Iris pigment epithelial cell (primary cell): ENCODE measurements around the gene OSBPL3.
A peak's percentile ranks its signal among the peaks of the same experiment; 100 is the strongest.
"Not testable (repeated sequence)": the region's sequence is repeated elsewhere in the genome, so short reads cannot be mapped to it uniquely, and the experiment has no call there.

Experiments used
- DNase-seq: peaks from one replicate; pipeline ENCODE4 v3.0.0-alpha.2; 2011; ENCODE audit warnings: low read depth

Gene OSBPL3

DNA sequence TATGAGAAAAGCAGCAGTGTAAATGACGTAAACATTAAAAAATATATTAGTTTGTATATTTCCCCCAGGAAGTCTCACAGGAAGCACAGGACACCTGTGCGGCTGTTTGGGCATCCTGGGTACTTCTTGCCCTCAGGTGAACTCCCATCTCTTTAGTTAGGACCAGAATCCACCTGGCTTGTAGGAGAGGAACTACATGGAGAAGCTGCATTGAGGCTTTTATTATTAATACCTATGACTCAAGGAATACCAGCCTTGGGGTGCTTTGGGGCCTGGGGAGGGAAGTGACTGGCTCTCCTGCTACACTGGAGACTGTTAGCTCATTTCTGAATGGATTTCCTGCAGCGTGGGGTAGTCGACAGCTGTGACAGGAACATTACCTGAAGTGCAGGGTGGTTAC lies 182.7 kb downstream of the OSBPL3 start:
- no peak for DNase-seq

DNA sequence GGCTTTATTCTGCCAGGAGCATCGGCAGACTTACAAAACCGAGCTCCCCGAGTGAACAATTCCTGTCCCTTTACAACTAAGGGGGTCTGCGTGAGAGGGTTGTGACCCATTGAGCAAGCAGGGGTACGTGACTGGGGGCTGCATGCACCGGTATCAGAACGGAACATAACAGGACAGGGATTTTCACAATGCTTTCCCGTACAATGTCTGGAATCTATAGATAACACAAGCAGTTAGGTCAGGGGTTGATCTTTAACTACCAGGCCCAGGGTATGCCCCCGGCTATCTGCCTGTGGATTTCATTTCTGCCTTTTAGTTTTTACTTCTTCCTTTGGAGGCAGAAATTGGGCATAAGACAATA lies 184.6 kb downstream of the OSBPL3 start:
- no peak for DNase-seq

DNA sequence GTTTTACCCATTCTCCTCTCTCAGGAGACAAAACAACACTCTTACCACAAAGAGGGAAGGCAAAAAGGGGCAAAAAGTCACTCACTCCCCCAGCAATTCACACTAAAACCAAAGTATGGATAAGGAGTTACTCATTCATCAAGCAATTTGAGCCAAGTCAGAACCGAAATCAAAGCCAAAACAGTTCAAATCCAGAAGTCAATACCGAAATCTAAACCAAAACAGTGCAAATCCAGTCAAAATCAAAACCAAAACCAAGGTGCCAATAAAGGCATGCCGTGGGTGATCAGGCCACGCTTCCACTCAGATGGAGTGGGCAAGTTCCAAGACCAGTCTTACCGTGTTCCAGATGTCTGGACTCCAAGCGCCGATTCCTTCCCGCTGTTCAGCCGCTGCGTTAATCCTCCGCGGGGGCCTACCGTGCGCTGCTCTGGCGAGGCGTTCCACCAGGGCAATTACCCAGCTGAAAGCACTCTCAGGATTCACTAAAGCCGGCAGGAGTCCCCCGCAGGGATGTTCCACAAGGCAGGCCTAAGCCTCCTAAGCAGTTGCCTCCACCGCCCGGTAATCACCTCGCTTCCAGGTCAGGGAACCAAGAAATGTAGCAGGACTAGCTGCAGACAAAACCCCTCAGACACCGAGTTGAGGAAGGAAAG lies 185.1 kb downstream of the OSBPL3 start:
- not testable (repeated sequence) for DNase-seq

DNA sequence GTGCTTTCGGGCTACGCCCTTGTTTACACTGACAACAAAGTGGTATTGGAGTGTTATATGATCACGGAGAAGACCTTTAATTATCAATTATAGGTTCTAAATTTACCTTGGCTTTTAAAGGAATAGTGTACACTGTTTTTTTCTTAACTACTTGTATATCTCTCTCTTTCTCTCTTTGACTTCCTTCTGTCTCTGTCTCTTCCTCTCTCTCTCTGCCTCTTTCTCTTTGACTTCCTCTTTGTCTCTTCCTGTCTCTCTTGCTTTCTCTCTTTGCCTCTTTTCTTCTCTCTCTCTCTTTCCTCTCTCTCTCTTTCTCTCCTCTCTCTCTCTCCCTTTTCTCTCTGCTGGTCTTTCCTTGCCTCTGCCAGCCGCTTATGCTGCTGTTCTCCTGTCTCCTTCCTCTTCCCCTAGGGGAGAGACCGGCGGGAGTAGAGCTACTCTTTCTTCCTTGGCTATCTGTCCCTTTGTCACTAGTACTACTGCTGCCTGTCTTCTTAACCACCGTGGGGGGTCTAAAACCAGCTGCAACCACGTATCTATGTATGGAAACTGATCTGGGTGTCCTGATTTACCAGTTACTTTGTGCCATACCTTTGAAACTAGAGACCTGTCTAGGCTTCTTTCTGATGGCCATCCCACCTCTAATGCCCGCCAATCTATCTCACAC lies 185.9 kb downstream of the OSBPL3 start:
- DNase-seq = no peak

DNA sequence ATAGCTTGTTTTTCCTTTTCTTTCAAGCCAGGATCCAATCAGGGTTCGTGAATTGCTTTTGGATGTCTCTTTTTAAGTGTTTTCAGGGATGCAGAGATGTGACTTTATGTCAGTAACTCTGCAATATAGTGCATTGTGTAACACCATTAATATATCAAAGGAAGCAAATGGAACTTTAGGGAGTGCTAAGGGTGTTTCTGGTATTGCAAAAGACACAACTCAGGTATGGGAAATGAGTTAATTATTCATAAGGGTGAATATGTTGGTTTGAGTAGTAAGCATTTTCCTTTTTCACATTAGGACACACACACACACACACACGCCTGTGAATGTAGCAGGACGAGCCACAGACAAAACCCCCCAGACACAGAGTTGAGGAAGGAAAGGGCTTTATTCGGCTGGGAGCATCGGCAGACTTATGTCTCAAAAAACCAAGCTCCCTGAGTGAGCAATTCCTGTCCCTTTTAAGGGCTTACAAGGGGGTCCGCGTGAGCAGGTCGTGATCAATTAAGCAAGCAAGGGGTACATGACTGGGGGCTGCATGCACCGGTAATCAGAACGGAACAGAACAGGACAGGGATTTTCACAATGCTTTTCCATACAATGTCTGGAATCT lies 190.9 kb downstream of the OSBPL3 start:
- DNase-seq = no peak

DNA sequence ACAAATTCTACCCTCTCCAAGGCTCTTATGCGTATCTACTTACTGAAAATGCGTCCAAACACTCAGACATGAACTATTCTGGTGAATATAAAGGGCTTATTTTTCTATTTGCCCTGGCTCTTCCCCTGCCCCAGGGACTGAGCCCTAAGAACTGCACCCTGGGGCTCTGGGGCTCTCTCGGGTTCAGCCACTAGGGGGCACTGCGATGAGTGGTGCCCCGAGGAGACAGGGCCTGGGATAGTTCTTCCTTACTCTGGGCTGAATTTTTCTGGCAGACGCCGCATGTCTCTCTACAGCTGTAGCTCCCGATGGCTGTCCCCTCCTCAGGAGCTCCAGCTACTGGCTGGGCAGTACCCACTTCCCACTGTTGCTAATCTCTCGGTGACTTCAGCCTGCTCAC lies 191.9 kb downstream of the OSBPL3 start:
- DNase-seq = no peak

DNA sequence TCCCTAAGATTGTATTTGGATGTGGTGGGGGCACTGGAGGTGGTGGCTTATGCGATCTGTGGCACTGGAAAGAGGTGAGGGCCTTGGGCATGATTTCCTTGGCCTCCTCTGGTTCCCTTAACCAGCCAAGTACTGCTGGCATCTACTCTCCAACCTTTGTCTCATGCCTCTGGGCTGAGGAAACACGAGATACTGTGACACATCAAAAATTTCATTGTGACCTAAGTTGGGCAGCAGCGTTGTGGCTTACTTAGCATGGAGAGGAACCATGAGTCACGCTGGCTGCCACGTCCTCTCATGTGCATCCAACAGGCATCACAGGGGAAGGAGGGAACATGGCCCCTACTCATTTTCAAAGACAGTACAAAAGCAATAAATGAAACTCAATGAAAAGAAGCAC lies 193.0 kb downstream of the OSBPL3 start:
- DNase-seq = peak; percentile 96

DNA sequence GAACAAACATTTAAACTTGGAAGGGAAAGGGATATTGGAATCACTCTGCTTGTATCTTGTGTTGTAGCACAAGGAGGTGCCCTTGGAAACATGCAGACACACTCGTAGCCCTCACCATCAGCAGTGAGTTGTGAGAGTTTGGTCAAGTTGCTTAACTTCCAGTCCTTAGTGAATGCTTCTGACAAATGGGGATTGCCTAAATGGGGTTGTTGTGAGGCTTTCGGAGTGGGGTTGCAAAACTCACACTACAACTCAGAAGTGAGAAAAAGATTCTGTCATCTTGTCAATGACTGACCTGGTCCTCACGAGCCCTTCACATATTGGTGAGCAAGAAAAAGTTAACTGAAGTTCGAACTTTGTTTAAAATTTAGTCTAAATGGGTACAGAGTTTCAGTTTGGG lies 193.7 kb downstream of the OSBPL3 start:
- DNase-seq = no peak

DNA sequence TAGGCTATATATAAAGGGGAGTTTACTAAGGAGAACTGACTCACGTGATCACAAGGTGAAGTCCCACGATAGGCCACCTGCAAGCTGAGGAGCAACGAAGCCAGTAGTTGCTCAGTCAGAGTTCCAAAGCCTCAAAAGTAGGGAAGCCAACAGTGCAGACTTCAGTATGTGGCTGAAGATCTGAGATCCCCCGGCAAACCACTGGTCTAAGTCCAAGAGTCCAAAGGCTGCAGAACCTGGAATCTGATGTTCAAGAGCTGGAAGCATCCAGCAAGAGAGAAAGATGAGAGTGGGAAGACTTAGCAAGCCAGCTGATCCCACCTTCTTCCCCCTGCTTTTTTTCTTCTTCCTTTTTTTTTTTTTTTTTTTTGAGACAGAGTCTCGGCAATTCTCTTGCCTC lies 195.7 kb downstream of the OSBPL3 start:
- no peak for DNase-seq

DNA sequence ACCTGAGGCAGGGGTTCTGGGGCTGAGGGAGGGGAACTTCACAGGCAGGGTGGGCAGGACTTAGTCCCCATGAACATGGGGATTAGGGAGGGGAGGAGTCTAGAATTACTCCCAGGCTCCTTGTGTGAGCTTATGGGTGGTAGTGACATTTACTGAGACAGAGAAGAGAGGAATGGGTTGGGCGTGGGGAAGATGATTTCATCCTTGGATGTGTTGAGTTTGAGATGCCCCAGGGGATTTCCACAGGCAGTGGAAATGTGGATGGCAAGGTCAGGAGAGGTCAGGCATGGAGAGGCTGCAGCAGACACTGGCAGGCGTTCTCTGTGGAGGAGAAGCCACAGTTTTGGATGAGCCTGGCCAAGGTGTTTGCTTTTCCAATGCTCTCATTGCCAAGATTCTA lies 196.3 kb downstream of the OSBPL3 start:
- DNase-seq = no peak

DNA sequence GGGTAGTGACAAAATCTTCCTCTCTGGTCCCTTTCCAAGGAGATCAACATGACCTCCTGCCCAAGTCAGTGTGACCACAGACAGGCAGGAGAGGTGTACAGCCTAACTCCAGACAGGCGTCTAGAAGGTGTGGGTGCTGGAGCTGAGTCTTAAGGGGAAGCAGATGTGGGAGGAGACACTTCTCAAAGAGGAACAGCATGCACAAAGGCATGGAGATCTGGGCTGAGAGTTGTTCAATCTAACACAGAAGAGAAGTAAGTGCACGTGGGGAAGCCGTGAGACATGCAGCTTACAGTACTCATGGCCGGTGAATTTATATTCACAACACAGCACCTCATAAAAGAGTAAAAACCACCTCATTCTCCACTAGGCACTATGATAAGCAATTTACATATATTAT lies 198.9 kb downstream of the OSBPL3 start:
- DNase-seq = no peak

DNA sequence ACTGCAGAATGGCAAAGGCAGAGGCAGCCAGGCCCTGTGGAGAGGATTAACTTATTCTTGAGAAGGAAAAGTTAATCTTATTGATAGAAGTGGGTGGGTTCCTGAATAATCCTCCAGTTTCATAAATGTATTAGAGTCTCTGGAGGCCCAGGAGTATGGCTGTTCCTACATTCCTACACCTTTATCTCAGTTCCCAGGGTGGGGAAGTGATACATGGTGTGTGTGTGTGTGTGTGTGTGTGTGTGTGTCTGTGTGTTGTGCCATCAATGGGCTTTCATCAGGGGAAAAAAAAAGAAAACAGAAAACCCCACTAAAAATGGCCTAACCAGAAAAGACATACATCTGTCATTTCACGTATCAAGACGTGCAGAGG lies 200.7 kb downstream of the OSBPL3 start:
- DNase-seq = no peak

DNA sequence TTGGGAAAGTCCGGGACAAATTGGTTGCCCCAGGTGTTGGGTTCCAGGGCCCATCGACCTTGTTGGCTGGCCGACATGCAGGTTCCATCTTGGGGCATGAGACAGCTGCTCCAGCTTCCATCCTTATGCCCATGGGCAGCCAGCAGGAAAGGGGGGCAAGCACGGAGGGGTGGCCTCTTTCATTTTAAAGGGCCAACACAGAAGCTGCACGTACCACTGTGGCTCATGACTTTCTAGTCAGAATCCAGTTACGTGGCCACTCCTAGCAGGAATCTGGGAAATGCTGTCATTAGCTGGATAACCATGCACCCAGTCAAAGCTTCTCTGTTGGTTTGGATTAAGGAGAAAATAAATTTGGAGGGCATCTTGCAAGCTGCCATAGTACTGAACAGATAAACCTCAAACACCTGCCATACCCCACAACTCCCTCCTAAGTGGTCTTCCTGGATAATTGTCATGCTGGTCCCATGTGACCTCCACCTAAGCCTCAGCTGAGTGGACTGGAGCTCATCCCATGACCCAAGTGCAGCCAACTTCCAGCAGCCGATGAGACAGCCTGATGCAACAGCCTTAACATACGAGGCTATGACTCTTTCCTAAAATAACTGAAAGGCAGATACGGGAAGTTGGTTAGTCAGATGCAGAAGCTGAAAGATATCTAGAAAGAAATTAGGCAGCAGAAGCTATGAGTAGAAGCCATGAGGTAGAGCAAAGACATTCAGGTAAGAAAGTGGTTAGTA lies 201.3 kb downstream of the OSBPL3 start:
- DNase-seq = peak; percentile 90

DNA sequence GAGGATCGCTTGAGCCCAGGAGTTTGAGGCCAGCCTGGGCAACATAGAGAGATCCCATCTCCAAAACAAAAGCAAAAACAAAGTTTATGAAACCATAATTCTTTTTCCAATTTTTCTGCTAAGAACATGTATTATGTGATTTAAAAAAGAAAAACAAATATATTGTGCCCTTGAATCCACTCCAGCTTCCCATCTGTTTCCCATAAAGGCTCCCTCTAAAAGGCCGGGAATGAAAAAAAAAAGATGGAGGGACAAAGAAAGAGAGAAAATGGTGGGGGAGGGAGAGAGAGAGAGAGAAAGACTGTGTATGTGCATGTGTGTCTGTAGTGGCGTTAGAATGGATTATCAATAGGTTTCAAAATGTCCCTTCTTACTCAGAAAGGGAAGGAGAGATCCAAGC lies 202.2 kb downstream of the OSBPL3 start:
- DNase-seq = no peak

DNA sequence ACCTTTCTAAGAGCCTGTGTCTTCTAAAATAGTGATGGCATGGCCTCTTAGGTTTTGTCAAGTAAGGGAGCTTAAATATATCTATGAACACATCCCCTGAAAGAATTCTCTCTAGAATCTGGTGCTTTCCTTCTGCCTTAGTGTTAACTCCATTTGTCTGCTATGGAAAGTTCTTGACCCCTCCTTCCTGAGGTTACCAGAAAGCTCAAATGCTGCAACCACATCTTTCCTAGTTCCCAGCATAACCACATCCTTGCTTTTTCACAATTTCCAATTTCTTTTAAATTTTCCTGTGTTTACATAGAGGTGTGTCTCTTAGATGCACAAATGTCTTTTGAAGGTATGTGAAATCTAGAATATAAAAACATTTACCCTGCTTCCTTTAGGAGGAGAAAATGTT lies 206.3 kb downstream of the OSBPL3 start:
- DNase-seq = no peak

DNA sequence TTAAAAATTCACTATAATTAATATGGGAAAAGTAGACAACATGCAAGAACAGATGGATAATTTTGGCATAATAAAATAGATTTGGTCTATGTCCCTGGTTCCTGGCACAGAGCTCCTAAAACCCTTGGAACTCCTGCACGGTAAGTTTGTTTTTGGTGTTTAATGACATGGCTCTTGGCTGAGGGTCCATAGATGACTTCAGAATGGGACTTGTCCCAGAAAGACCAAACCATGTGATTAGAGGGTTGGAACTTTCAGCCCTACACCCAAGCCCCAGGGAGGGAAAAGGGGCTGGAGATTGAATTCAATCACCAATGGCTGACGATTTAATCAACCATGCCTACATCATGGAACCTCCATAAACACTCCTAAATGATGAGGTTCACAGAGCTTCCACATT lies 210.1 kb downstream of the OSBPL3 start:
- DNase-seq = no peak

DNA sequence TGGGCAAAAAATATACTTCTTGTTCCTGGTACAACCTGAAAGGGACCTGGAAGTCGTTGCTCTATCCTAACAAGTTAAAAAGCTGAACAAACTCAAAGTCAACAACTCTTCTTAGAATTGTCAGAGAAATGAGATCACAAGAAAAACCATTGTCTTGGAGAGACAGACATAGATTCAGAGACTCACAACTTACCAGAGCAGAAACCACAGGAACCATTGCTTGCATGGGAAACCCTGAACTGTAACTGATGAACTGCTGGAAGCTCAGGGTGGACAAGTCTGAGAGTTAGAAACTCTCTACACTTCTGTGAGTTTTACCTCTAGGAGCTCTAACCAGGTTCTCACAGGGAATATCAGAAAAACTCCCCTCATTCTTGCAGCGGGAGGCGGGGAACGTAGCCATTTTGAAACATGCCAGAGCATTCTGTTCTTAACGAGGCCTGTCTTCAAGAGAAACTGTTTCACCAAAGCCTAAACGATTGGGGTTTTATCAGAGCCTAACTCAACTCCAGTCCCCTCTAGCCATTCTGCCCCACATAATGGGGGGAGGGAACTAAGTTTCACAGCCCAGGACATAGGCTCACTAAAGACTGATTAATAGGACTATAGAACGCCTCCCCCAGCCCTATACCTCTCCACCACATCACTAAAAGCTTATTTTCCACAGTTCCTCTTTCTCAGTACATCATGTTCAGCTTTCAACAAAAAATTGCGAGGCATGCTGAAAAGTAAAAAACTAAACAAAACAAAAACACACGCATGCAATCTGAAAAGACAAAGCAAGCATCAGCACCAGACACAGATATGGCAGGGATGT lies 210.8 kb downstream of the OSBPL3 start:
- DNase-seq = no peak

DNA sequence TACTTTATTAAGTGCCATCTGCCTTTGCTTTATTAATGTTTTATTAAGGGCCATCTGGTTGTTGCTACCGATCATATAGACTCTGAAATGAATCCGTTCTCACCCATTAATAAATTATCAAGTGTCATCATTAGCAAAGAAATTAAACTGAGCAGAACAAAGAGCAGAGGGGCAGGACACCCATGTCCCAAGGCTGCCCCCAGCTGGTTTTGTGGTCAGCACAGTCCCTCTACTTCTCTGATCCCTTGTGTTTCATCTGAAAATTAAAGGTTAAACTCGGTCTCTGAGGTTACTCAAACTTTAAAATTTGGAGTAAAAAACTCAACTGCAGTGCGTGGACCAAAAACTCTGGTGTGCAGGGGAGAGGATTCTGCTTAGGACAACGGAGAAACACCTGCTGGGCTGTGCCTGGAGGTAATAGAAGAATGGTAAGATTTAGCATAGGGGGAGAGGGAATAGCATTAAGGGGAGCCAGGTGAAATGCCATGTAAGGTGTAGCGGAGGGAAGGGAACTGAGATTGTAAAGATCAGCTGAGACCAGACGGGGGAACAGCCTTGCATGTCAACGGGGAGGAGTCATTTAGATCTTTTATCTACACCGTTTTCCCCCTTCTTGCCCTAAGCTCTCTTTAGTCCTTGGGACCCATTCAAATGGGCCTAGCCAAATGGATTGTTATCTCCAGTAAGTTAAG lies 212.0 kb downstream of the OSBPL3 start:
- DNase-seq = no peak

DNA sequence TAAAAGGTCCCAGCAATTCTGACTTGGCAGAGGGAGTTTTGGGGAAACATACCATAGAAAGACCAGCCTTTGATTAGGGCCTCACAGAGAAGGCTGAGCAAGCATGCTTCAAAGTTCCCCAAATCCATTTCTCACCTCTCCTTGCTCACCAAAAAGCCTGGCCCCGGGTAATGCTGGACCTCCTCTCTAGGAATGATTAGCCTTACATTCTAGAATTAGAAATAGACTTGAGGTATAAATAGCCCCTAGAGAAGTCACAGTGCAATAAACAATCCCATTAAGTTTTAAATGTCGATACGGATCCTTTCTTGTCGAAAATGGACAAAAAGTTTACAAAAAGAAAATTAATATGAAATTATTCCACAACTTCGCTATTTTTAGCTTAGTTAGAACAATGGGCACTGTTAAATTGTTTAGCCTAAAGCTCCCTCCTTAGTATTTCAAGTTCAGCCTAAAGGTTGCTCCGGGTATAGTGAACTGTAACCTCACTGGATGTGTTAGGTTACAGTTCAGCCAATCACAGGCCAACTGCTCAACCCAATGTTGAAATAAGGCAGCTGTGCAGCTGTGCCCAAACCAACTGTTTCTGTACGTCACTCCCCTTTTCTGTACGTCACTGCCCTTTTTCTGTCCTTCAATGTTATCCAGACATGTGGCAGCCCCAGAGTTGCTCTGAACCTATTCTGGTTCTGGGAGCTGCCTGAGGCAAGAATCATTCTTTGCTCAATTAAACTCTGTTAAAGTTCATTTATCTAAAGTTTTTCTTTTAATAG lies 214.8 kb downstream of the OSBPL3 start:
- no peak for DNase-seq

DNA sequence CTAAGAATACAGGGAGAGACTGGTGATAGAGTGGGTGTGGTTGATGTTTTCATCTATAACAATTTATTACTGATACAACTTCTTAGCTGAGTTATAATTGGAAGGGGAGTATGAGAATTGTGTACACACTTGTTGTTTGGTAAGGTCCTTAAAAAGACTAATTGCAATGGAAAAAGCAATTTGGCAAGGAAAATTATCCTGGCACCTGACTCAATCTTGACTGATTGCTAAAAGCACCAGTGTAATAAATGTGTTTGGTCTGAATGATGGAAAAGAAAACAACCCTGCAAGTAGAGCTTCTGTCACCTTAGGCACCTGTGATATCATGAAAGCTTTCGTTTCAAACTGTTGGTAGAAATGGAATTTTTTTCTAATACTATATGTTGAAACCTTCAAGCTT lies 216.0 kb downstream of the OSBPL3 start:
- no peak for DNase-seq
